A549 (cell line): Measurements from ENCODE around the gene WDFY1. TPM values are rescaled to one million over a fixed set of nuclear protein-coding genes. Genes with fewer than 3 reads are reported as not detected.

Experiments used
- ATAC-seq, 2 experiments: fragments of 200-7000 bp in 1 of 2; fragments of >200 bp in 1 of 2; cut with Nextera tagmentation in 1 of 2; cut with Tn5 transposase in 1 of 2; 3 replicates each; pipeline versions ENCODE4 v1.8.0 to v1.9.1; 2018 to 2020; ENCODE audit warnings: mild to moderate bottlenecking in 1 of 2, moderate library complexity in 1 of 2
- CTCF ChIA-PET: fragments of 300-600 bp; sonication (Branson Sonifier 250); formaldehyde crosslinking; extraction: SDS; loops from one replicate; lab custom pipeline; 2021; ENCODE audit warnings: antibody characterized with exemption, inconsistent platforms; lab: Yijun Ruan, JAX
- POLR2A ChIA-PET: fragments of 350-600 bp; formaldehyde crosslinking; extraction: SDS; loops from one replicate; lab custom pipeline; 2021; ENCODE audit warnings: antibody characterized with exemption, inconsistent platforms; lab: Yijun Ruan, JAX
- DNase-seq, 2 experiments: peaks; one replicate each; pipeline versions ENCODE4 v3.0.0 to v3.0.0-alpha.2; 2011 to 2016; ENCODE audit warnings: low read depth in 1 of 2, low spot score in 1 of 2
- FAIRE-seq: peaks from 2 replicates; lab custom pipeline; 2011; peaks lifted over from hg19 to GRCh38; lab: Jason Lieb, UNC
- H3K27ac ChIP-seq, 2 experiments: fragments of >200 bp; sonication (Bioruptor Twin); formaldehyde crosslinking; 3 replicates each; pipeline ENCODE4 v1.5.1; 2016 to 2017
- H3K4me1 ChIP-seq: fragments of >200 bp; sonication (Bioruptor Twin); formaldehyde crosslinking; 3 replicates; pipeline ENCODE4 v1.6.1; 2016
- H3K4me2 ChIP-seq: fragments of >200 bp; sonication (Bioruptor Twin); formaldehyde crosslinking; 3 replicates; pipeline ENCODE4 v1.6.1; 2016
- H3K4me3 ChIP-seq: fragments of >200 bp; sonication (Bioruptor Twin); formaldehyde crosslinking; 3 replicates; pipeline ENCODE4 v1.5.1; 2016
- H3K9me3 ChIP-seq: fragments of >200 bp; sonication (Bioruptor Twin); formaldehyde crosslinking; 3 replicates; pipeline ENCODE4 v1.6.1; 2016
- CBX2 ChIP-seq: fragments of 200-600 bp; sonication (generic); IDR thresholded peaks from 2 replicates; pipeline ENCODE4 v1.6.1; 2016; ENCODE audit warnings: low read depth, mild to moderate bottlenecking, borderline replicate concordance
- CEBPB ChIP-seq, 2 experiments: fragments of >200 bp in 1 of 2; sonication (Bioruptor Twin) in 1 of 2; formaldehyde crosslinking in 1 of 2; IDR thresholded peaks; 2 replicates each; pipeline ENCODE4 v1.6.1; 2012 to 2016
- E2F6 ChIP-seq: IDR thresholded peaks from 2 replicates; pipeline ENCODE4 v1.6.1; 2012; ENCODE audit warnings: low read depth, borderline replicate concordance
- EHMT2 ChIP-seq: fragments of 200-600 bp; sonication (generic); IDR thresholded peaks from 2 replicates; pipeline ENCODE4 v1.6.1; 2016; ENCODE audit warnings: antibody characterized with exemption, low read depth, mild to moderate bottlenecking, moderate library complexity
- FOSL2 ChIP-seq, 2 experiments: fragments of 450-650 bp in 1 of 2; fragments of >200 bp in 1 of 2; sonication (Bioruptor Twin) in 1 of 2; formaldehyde crosslinking; IDR thresholded peaks; 2 replicates each; pipeline versions ENCODE4 v1.5.0 to v1.6.1; 2016 to 2020; ENCODE audit warnings: mild to moderate bottlenecking in 1 of 2, moderate library complexity in 1 of 2
- HOXA7 ChIP-seq: fragments of 250-450 bp; sonication (Bioruptor Pico); IDR thresholded peaks from 2 replicates; pipeline ENCODE4 v1.5.0; 2020; ENCODE audit warnings: mild to moderate bottlenecking, moderate library complexity
- JUN ChIP-seq, 2 experiments: fragments of >200 bp; sonication (Bioruptor Twin); formaldehyde crosslinking; IDR thresholded peaks; 2 replicates in 1 of 2; 3 replicates in 1 of 2; pipeline ENCODE4 v1.6.1; 2016 to 2017
- MAFK ChIP-seq: fragments of 450-650 bp; IDR thresholded peaks from 2 replicates; pipeline ENCODE4 v1.6.1; 2014; ENCODE audit not compliant: partially characterized antibody
- NFE2L2 ChIP-seq: fragments of 150-350 bp; conservative IDR thresholded peaks from 2 replicates; pipeline ENCODE4 v1.6.1; 2014; ENCODE audit warnings: low read length
- NPAS2 ChIP-seq: fragments of 250-450 bp; sonication (Bioruptor Pico); IDR thresholded peaks from 2 replicates; pipeline ENCODE4 v1.8.0; 2022; ENCODE audit warnings: mild to moderate bottlenecking, moderate library complexity, borderline replicate concordance
- NR3C1 ChIP-seq: fragments of >200 bp; sonication (Bioruptor Twin); formaldehyde crosslinking; IDR thresholded peaks from 3 replicates; pipeline ENCODE4 v1.6.1; 2017
- RCOR1 ChIP-seq: fragments of 150-350 bp; IDR thresholded peaks from 2 replicates; pipeline ENCODE4 v1.6.1; 2014; ENCODE audit warnings: antibody characterized with exemption, low read length, low read depth
- RFX5 ChIP-seq: fragments of 450-650 bp; IDR thresholded peaks from 2 replicates; pipeline ENCODE4 v1.7.1; 2014; ENCODE audit warnings: antibody characterized with exemption, mild to moderate bottlenecking, moderate library complexity
- RNF2 ChIP-seq: fragments of 200-600 bp; sonication (generic); IDR thresholded peaks from 2 replicates; pipeline ENCODE4 v1.6.1; 2016; ENCODE audit warnings: low read depth, mild to moderate bottlenecking, antibody characterized with exemption, moderate library complexity, borderline replicate concordance
- ZC3H11A ChIP-seq: fragments of 450-650 bp; IDR thresholded peaks from 2 replicates; pipeline ENCODE4 v1.6.1; 2014; ENCODE audit warnings: antibody characterized with exemption, mild to moderate bottlenecking
- WGBS: methylation state at CpG from one replicate; pipeline ENCODE4 v1.1.6; 2017; ENCODE audit errors: missing lambda C conversion rate; 5-methylcytosine and 5-hydroxymethylcytosine counted together
- polyA plus RNA-seq, 4 experiments: library from polyadenylated mRNA; depleted of rRNA in 3 of 4; stranded (reverse); fragments of >200 nt; fragmentation: RNase III in 1 of 4; extraction: RNeasy Plus Mini Kit Qiagen cat#74134 plus additional on column Dnase treatment in 1 of 4; gene quantifications; 2 replicates in 3 of 4; 3 replicates in 1 of 4; pipeline ENCODE4 v1.2.3, GENCODE V29; 2011 to 2017
- TF ChIP-seq, protein P1 (sequence below): IDR thresholded peaks from 2 replicates; pipeline ENCODE4 v1.6.1; 2012
- TF ChIP-seq, protein P2 (sequence below): fragments of >200 bp; sonication (Bioruptor Twin); formaldehyde crosslinking; IDR thresholded peaks from 3 replicates; pipeline ENCODE4 v1.6.1; 2016
- TF ChIP-seq, protein P3 (sequence below): fragments of 250-450 bp; sonication (Bioruptor Pico); IDR thresholded peaks from 2 replicates; pipeline ENCODE4 v1.5.0; 2021; ENCODE audit warnings: mild to moderate bottlenecking, moderate library complexity, borderline replicate concordance
- TF ChIP-seq, protein P4 (sequence below): fragments of 200-600 bp; sonication (generic); IDR thresholded peaks from 2 replicates; pipeline ENCODE4 v1.6.1; 2016; ENCODE audit warnings: antibody characterized with exemption, mild to moderate bottlenecking, moderate library complexity
- TF ChIP-seq, protein P5 (sequence below): IDR thresholded peaks from 2 replicates; pipeline ENCODE4 v1.6.1; 2012

Gene WDFY1
- polyA plus RNA-seq, 2 of the 4 experiments (the other 2 are of a cell fraction), result 38.7 to 70.8 TPM

DNA sequence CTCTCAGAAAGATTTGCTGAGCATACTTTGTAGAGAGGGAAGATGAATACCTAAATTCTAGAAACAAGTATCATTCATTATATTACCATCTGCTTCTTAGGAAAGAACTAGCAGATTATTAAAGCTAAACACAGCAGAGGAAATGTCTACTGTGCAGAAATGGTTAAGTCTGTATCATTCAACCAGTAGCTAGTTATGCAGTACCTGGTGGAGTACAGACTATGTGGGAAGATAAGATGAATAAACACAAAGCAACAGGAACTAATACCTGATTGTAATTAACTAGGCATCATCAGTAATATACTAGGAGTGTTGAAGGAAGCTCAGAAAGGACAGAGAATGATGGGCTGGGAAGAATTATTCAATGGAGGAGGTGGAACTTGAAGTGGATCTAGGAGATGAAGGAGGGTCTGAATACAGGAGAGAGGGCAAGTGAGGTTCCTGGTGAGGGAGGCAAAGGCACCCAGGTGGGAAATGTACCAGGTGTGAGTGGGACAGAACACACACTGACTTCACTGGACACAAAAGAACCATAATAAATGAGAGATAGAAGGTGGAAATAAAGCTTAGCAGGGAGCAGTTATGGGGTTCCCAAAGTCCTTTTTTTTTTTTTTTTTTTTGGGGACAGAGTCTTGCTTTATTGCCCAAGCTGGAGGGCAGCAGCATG lies 9.5 kb downstream of the WDFY1 start:
- peaks cover 77% of the 10 kb centered on the region for H3K4me1 ChIP-seq
- ChIA-PET POLR2A (interaction anchor here (1.5 kb wide), 1 partner anchor 10 kb away, joined by 3 read pairs; the partner anchor contains the start of gene WDFY1), CTCF (interaction anchor here (0.7 to 1.1 kb wide), 2 partner anchors 11 to 72 kb away, joined by 3 to 6 read pairs; no protein-coding TSS in a partner anchor)
- no peak overlapping the region for H3K27ac ChIP-seq
- ATAC-seq (0 out of 6 replicates have a peak, but pooled peaks of 1 of the 2 experiments have one; percentile 24), DNase-seq (no peak), FAIRE-seq (no peak)
- TF ChIP-seq EHMT2 (no peak), MAFK (peak; percentile 24)
- H3K9me3 ChIP-seq, result no peaks in the 10 kb centered on the region
- H3K4me2 ChIP-seq, result no peak overlapping the region
- H3K4me3 ChIP-seq, result no peak overlapping the region

DNA sequence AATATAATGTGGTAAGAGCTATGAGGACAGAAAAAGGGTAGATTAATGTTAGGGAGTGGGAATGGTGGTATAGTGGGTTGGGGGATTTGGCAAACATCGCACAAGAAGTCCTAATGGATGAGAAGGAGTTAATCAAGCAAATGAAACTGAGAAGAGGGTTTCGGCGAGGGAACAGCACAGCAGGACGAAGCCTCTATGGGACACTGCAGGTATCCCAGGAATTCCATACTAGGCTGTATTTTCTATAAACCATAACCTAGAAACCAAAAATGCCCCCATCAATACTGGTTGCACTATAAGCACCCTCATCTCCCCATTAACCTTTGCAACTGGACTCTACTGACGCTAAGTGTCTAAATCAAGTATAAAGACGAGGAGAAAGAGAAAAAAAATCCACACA lies 10.3 kb downstream of the WDFY1 start:
- FAIRE-seq (no peak), DNase-seq (no peak), ATAC-seq (no peak)
- ChIA-PET POLR2A (interaction anchor here (1.5 kb wide), 1 partner anchor 10 kb away, joined by 3 read pairs; the partner anchor contains the start of gene WDFY1), CTCF (interaction anchor here (1.1 kb wide), 1 partner anchor 11 kb away, joined by 3 read pairs; no protein-coding TSS in a partner anchor)
- H3K9me3 ChIP-seq, result no peaks in the 10 kb centered on the region
- peak overlapping the region; percentile 58 for H3K4me2 ChIP-seq
- WGBS, result 78% methylated on average over 6 of the region's 6 CpGs
- peaks cover 84% of the 10 kb centered on the region for H3K4me1 ChIP-seq
- H3K4me3 ChIP-seq, result no peak overlapping the region
- H3K27ac ChIP-seq, result peak overlapping the region in 1 of 2 experiments; percentile 72; a peak in 2 of 6 replicates
- TF ChIP-seq HOXA7 (CRISPR knock-in tag) (no peak), NFE2L2 (no peak), CEBPB (IDR thresholded peaks at IDR 0.05) (no peak), E2F6 (no peak), ZC3H11A (no peak), NPAS2 (CRISPR knock-in tag) (no peak), JUN (IDR thresholded peaks at IDR 0.05) (no peak), RCOR1 (no peak), NR3C1 (no peak), CBX2 (no peak), RFX5 (no peak), FOSL2 (IDR thresholded peaks at IDR 0.05) (no peak), FOSL2 (CRISPR knock-in tag; IDR thresholded peaks at IDR 0.05) (no peak), RNF2 (no peak)
- TF ChIP-seq, protein P1, sequence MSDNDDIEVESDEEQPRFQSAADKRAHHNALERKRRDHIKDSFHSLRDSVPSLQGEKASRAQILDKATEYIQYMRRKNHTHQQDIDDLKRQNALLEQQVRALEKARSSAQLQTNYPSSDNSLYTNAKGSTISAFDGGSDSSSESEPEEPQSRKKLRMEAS, result no peak
- TF ChIP-seq, protein P2, sequence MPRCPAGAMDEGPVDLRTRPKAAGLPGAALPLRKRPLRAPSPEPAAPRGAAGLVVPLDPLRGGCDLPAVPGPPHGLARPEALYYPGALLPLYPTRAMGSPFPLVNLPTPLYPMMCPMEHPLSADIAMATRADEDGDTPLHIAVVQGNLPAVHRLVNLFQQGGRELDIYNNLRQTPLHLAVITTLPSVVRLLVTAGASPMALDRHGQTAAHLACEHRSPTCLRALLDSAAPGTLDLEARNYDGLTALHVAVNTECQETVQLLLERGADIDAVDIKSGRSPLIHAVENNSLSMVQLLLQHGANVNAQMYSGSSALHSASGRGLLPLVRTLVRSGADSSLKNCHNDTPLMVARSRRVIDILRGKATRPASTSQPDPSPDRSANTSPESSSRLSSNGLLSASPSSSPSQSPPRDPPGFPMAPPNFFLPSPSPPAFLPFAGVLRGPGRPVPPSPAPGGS, result no peak
- TF ChIP-seq, protein P3, sequence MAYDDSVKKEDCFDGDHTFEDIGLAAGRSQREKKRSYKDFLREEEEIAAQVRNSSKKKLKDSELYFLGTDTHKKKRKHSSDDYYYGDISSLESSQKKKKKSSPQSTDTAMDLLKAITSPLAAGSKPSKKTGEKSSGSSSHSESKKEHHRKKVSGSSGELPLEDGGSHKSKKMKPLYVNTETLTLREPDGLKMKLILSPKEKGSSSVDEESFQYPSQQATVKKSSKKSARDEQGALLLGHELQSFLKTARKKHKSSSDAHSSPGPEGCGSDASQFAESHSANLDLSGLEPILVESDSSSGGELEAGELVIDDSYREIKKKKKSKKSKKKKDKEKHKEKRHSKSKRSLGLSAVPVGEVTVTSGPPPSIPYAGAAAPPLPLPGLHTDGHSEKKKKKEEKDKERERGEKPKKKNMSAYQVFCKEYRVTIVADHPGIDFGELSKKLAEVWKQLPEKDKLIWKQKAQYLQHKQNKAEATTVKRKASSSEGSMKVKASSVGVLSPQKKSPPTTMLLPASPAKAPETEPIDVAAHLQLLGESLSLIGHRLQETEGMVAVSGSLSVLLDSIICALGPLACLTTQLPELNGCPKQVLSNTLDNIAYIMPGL (CRISPR knock-in tag), result no peak
- TF ChIP-seq, protein P4, sequence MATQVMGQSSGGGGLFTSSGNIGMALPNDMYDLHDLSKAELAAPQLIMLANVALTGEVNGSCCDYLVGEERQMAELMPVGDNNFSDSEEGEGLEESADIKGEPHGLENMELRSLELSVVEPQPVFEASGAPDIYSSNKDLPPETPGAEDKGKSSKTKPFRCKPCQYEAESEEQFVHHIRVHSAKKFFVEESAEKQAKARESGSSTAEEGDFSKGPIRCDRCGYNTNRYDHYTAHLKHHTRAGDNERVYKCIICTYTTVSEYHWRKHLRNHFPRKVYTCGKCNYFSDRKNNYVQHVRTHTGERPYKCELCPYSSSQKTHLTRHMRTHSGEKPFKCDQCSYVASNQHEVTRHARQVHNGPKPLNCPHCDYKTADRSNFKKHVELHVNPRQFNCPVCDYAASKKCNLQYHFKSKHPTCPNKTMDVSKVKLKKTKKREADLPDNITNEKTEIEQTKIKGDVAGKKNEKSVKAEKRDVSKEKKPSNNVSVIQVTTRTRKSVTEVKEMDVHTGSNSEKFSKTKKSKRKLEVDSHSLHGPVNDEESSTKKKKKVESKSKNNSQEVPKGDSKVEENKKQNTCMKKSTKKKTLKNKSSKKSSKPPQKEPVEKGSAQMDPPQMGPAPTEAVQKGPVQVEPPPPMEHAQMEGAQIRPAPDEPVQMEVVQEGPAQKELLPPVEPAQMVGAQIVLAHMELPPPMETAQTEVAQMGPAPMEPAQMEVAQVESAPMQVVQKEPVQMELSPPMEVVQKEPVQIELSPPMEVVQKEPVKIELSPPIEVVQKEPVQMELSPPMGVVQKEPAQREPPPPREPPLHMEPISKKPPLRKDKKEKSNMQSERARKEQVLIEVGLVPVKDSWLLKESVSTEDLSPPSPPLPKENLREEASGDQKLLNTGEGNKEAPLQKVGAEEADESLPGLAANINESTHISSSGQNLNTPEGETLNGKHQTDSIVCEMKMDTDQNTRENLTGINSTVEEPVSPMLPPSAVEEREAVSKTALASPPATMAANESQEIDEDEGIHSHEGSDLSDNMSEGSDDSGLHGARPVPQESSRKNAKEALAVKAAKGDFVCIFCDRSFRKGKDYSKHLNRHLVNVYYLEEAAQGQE, result no peak
- TF ChIP-seq, protein P5, sequence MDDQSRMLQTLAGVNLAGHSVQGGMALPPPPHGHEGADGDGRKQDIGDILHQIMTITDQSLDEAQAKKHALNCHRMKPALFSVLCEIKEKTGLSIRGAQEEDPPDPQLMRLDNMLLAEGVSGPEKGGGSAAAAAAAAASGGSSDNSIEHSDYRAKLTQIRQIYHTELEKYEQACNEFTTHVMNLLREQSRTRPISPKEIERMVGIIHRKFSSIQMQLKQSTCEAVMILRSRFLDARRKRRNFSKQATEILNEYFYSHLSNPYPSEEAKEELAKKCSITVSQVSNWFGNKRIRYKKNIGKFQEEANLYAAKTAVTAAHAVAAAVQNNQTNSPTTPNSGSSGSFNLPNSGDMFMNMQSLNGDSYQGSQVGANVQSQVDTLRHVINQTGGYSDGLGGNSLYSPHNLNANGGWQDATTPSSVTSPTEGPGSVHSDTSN, result no peak
